Astrocyte (in vitro differentiated cells and primary cell): ENCODE data around the gene C10orf90. TPM values are rescaled to one million over a fixed set of nuclear protein-coding genes. Genes with fewer than 3 reads are reported as not detected.

Source experiments
- DNase-seq: peaks from one replicate; pipeline ENCODE4 v3.0.0-alpha.2; 2010; ENCODE audit warnings: low read depth
- FAIRE-seq: peaks from 2 replicates; lab custom pipeline; 2011; peaks lifted over from hg19 to GRCh38; lab: Jason Lieb, UNC
- H2AFZ ChIP-seq: 2 replicates; pipeline ENCODE4 v1.6.0; 2012; ENCODE audit warnings: low read depth, low read length, inconsistent platforms
- H3K27ac ChIP-seq: 2 replicates; pipeline ENCODE4 v1.5.1; 2011; ENCODE audit warnings: low read depth, low read length, inconsistent platforms
- H3K27me3 ChIP-seq: 2 replicates; pipeline ENCODE4 v1.6.0; 2011; ENCODE audit warnings: low read length, inconsistent platforms; ENCODE audit not compliant: insufficient read depth
- H3K36me3 ChIP-seq: 2 replicates; pipeline ENCODE4 v1.5.1; 2011; ENCODE audit warnings: low read length, inconsistent platforms; ENCODE audit not compliant: insufficient read depth
- H3K4me1 ChIP-seq: 2 replicates; pipeline ENCODE4 v1.5.1; 2011; ENCODE audit warnings: low read length, inconsistent platforms; ENCODE audit not compliant: insufficient read depth
- H3K4me2 ChIP-seq: 2 replicates; pipeline ENCODE4 v1.6.0; 2012; ENCODE audit warnings: low read length, inconsistent platforms
- H3K4me3 ChIP-seq: 2 replicates; pipeline ENCODE4 v1.5.1; 2011; ENCODE audit warnings: low read depth, mild to moderate bottlenecking, low read length, inconsistent platforms; ENCODE audit not compliant: insufficient read depth
- H3K79me2 ChIP-seq: 2 replicates; pipeline ENCODE4 v1.6.0; 2012; ENCODE audit warnings: mild to moderate bottlenecking, low read length, inconsistent platforms; ENCODE audit not compliant: insufficient read depth
- H3K9ac ChIP-seq: 2 replicates; pipeline ENCODE4 v1.6.0; 2012; ENCODE audit warnings: mild to moderate bottlenecking, low read length, inconsistent platforms
- H3K9me3 ChIP-seq: 2 replicates; pipeline ENCODE4 v1.5.1; 2012; ENCODE audit warnings: low read depth, mild to moderate bottlenecking, low read length, inconsistent platforms; ENCODE audit not compliant: insufficient read depth
- H4K20me1 ChIP-seq: 2 replicates; pipeline ENCODE4 v1.6.0; 2012; ENCODE audit warnings: low read length, inconsistent platforms; ENCODE audit not compliant: insufficient read depth
- H3K27ac Mint-ChIP-seq: one replicate; pipeline ENCODE4 v1.8.0; 2021; ENCODE audit warnings: mild to moderate bottlenecking, mixed read lengths; ENCODE audit not compliant: unreplicated experiment
- H3K27me3 Mint-ChIP-seq: one replicate; pipeline ENCODE4 v1.8.0; 2021; ENCODE audit warnings: low read depth, mixed read lengths; ENCODE audit not compliant: unreplicated experiment
- H3K36me3 Mint-ChIP-seq: one replicate; pipeline ENCODE4 v1.8.0; 2021; ENCODE audit warnings: low read depth, mixed read lengths; ENCODE audit not compliant: unreplicated experiment
- H3K4me1 Mint-ChIP-seq: one replicate; pipeline ENCODE4 v1.8.0; 2021; ENCODE audit warnings: low read depth, mixed read lengths; ENCODE audit not compliant: unreplicated experiment
- H3K4me3 Mint-ChIP-seq: one replicate; pipeline ENCODE4 v1.8.0; 2021; ENCODE audit warnings: mild to moderate bottlenecking, moderate library complexity, mixed read lengths; ENCODE audit not compliant: unreplicated experiment
- H3K9me3 Mint-ChIP-seq: one replicate; pipeline ENCODE4 v1.8.0; 2021; ENCODE audit warnings: mild to moderate bottlenecking, mixed read lengths; ENCODE audit not compliant: unreplicated experiment
- EZH2 ChIP-seq: IDR thresholded peaks from 2 replicates; pipeline ENCODE4 v1.6.1; 2012; ENCODE audit warnings: mild to moderate bottlenecking, low read length, inconsistent platforms; ENCODE audit not compliant: insufficient read depth
- total RNA-seq: library from RNA; stranded (reverse); gene quantifications from 2 replicates; pipeline ENCODE4 v1.2.1, GENCODE V29; 2021
- TF ChIP-seq, protein P1 (sequence below): IDR thresholded peaks from 2 replicates; pipeline ENCODE4 v1.5.1; 2011; ENCODE audit warnings: low read depth, mild to moderate bottlenecking, inconsistent platforms, low read length, moderate library complexity; ENCODE audit not compliant: insufficient read depth

The C10orf90 gene
- total RNA-seq, 1 donor from 2014 or later = not detected

DNA sequence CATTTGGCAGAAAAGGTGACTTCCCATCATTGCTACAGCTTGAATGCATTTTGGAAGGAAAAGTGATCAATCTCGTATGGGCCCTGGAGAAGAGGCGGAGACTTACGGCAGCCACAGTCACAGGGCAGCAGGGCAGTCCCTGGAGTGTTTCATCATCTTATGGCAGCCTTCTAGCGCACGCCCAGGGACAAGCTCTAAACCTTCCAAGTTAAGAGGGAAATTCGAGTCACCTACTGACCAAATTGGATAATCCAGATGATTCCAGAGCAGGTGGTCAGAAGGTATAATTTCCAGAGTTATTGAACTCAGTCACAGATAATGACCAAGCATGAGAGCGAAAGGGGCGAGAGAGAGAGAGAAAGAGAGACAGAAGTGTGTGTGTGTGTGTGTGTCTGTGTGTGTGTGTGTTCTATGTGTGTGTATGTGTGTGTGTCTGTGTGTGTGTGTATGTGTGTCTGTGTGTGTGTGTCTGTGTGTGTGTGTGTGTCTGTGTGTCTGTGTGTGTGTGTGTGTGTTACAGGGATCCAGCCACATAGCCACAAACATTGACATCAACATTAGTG is 158.5 kb downstream of the C10orf90 start:
- Mint-ChIP-seq H3K4me1 (no peaks in the 10 kb centered on the region), H3K36me3 (no peaks in the 10 kb centered on the region), H3K4me3 (no peak overlapping the region), H3K27ac (no peak overlapping the region), H3K27me3 (peaks cover 5% of the 10 kb centered on the region), H3K9me3 (peaks cover 3% of the 10 kb centered on the region)
- Histone ChIP-seq H4K20me1 (no peaks in the 10 kb centered on the region), H3K4me1 (no peaks in the 10 kb centered on the region), H3K79me2 (no peaks in the 10 kb centered on the region), H3K27ac (no peak overlapping the region), H3K9ac (no peak overlapping the region), H3K4me3 (no peak overlapping the region), H3K9me3 (no peaks in the 10 kb centered on the region), H3K4me2 (no peak overlapping the region), H2AFZ (no peak overlapping the region), H3K36me3 (no peaks in the 10 kb centered on the region), H3K27me3 (peaks cover 19% of the 10 kb centered on the region)
- FAIRE-seq = no peak
- DNase-seq = no peak
- TF ChIP-seq EZH2 = no peak
- TF ChIP-seq, protein P1, sequence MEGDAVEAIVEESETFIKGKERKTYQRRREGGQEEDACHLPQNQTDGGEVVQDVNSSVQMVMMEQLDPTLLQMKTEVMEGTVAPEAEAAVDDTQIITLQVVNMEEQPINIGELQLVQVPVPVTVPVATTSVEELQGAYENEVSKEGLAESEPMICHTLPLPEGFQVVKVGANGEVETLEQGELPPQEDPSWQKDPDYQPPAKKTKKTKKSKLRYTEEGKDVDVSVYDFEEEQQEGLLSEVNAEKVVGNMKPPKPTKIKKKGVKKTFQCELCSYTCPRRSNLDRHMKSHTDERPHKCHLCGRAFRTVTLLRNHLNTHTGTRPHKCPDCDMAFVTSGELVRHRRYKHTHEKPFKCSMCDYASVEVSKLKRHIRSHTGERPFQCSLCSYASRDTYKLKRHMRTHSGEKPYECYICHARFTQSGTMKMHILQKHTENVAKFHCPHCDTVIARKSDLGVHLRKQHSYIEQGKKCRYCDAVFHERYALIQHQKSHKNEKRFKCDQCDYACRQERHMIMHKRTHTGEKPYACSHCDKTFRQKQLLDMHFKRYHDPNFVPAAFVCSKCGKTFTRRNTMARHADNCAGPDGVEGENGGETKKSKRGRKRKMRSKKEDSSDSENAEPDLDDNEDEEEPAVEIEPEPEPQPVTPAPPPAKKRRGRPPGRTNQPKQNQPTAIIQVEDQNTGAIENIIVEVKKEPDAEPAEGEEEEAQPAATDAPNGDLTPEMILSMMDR = no peak

DNA sequence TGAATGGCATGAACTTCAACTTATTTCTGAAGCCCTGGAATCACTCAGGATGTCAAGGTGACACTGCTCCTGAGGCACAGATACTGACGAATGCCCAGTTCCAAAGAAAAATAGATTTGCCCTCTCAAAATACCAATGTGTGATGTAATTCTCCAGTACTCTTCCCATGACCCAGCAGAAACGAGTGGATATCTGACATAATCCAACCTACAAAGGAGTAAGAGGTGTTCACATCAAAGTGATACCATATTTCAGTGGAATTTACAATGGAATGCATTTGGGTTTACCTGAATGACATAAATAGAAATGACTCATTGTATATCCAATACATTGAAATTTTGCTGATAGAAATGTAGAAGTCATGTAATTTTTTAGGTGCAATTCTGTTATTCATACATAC is 161.3 kb downstream of the C10orf90 start:
- H3K27ac ChIP-seq = no peak overlapping the region
- no peaks in the 10 kb centered on the region for H3K79me2 ChIP-seq
- H3K9ac ChIP-seq = no peak overlapping the region
- H3K4me1 Mint-ChIP-seq = peaks cover 1% of the 10 kb centered on the region
- FAIRE-seq (no peak), DNase-seq (no peak)
- H2AFZ ChIP-seq = no peak overlapping the region
- H3K4me3 ChIP-seq = no peak overlapping the region
- H3K27me3 Mint-ChIP-seq = peaks cover 5% of the 10 kb centered on the region
- peaks cover 19% of the 10 kb centered on the region for H3K27me3 ChIP-seq
- no peak for TF ChIP-seq EZH2
- TF ChIP-seq, protein P1 = no peak
- H3K27ac Mint-ChIP-seq = no peak overlapping the region
- no peaks in the 10 kb centered on the region for H3K36me3 Mint-ChIP-seq
- no peaks in the 10 kb centered on the region for H3K36me3 ChIP-seq
- H3K4me1 ChIP-seq = no peaks in the 10 kb centered on the region
- no peak overlapping the region for H3K4me3 Mint-ChIP-seq
- H4K20me1 ChIP-seq = no peaks in the 10 kb centered on the region
- H3K9me3 ChIP-seq = no peaks in the 10 kb centered on the region
- H3K9me3 Mint-ChIP-seq = no peaks in the 10 kb centered on the region
- H3K4me2 ChIP-seq = no peak overlapping the region

DNA sequence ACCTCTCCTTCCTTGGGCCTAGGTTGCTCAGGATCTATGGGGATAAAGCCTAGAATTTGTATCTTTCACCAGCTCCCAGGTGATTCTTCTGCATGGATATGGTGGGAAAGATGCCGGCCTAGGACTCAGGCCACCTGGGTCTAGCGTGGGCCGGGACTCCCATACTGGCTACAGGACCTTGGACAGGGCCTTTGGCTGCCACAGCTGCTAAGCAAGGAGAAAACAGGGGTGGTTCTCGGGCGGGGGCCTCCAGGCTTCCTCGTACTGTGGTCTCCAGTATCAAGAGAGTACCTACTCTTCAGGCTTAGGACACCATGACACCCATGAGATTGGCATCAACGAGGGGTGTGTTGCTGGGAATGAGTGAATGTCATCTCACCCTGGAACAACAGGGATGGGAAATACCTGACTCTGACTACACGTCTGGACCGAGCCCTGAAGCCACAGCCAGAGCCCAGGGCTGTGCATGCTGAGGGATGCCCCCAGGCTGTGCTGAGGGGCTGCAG is 161.9 kb downstream of the C10orf90 start:
- no peak overlapping the region for H3K4me3 ChIP-seq
- H3K9ac ChIP-seq = no peak overlapping the region
- TF ChIP-seq, protein P1 = no peak
- no peak for TF ChIP-seq EZH2
- no peak overlapping the region for H3K4me2 ChIP-seq
- no peak overlapping the region for H2AFZ ChIP-seq
- no peaks in the 10 kb centered on the region for H3K36me3 ChIP-seq
- Mint-ChIP-seq H3K36me3 (no peaks in the 10 kb centered on the region), H3K4me3 (no peak overlapping the region), H3K27ac (no peak overlapping the region), H3K27me3 (peaks cover 5% of the 10 kb centered on the region), H3K9me3 (no peaks in the 10 kb centered on the region), H3K4me1 (peaks cover 4% of the 10 kb centered on the region)
- H3K9me3 ChIP-seq = no peaks in the 10 kb centered on the region
- H3K79me2 ChIP-seq = no peaks in the 10 kb centered on the region
- DNase-seq = no peak
- FAIRE-seq = no peak
- H4K20me1 ChIP-seq = no peaks in the 10 kb centered on the region
- H3K27me3 ChIP-seq = peaks cover 19% of the 10 kb centered on the region
- H3K27ac ChIP-seq = no peak overlapping the region
- H3K4me1 ChIP-seq = no peaks in the 10 kb centered on the region
